H1 (cell line): ENCODE data around the gene TNIK. TPM values are rescaled to one million over a fixed set of nuclear protein-coding genes. Genes with fewer than 3 reads are reported as not detected.

Experiments used
- CTCF ChIA-PET: fragments of 300-600 bp; sonication (Branson Sonifier 250); formaldehyde crosslinking; loops from one replicate; lab custom pipeline; 2021; ENCODE audit not compliant: partially characterized antibody; lab: Charles Lee
- POLR2A ChIA-PET: fragments of 300-600 bp; sonication (Branson Sonifier 250); formaldehyde crosslinking; loops from one replicate; lab custom pipeline; 2021; ENCODE audit warnings: inconsistent platforms; ENCODE audit not compliant: partially characterized antibody; lab: Charles Lee
- DNase-seq, 2 experiments: peaks; one replicate each; pipeline versions ENCODE4 v3.0.0 to v3.0.0-alpha.2; 2010 to 2022; ENCODE audit warnings: low spot score in 2 of 2, low read depth in 1 of 2, mixed read lengths in 1 of 2
- FAIRE-seq: peaks from 2 replicates; lab custom pipeline; 2011; peaks lifted over from hg19 to GRCh38; lab: Jason Lieb, UNC
- H2AFZ ChIP-seq: 2 replicates; pipeline ENCODE4 v1.8.1; 2012; ENCODE audit warnings: low read length, inconsistent platforms
- H2AK5ac ChIP-seq: 2 replicates; pipeline ENCODE4 v1.6.1; 2013; ENCODE audit warnings: low read depth, low read length
- H2BK120ac ChIP-seq: replicated peaks from 2 replicates; pipeline ENCODE3; 2013; ENCODE audit warnings: low read depth, low read length, inconsistent platforms
- H2BK12ac ChIP-seq: 2 replicates; pipeline ENCODE4 v1.6.1; 2013; ENCODE audit warnings: low read depth, low read length
- H2BK15ac ChIP-seq: 2 replicates; pipeline ENCODE4 v1.6.1; 2013; ENCODE audit warnings: low read length
- H2BK20ac ChIP-seq: 2 replicates; pipeline ENCODE4 v1.6.1; 2013; ENCODE audit warnings: low read length
- H2BK5ac ChIP-seq: 2 replicates; pipeline ENCODE4 v1.6.1; 2013; ENCODE audit warnings: low read depth, low read length
- H3K14ac ChIP-seq: 2 replicates; pipeline ENCODE4 v1.6.1; 2013; ENCODE audit warnings: inconsistent platforms; ENCODE audit not compliant: insufficient read length
- H3K18ac ChIP-seq: 2 replicates; pipeline ENCODE4 v1.6.1; 2013; ENCODE audit warnings: low read length; ENCODE audit errors: extremely low read depth
- H3K23ac ChIP-seq: 2 replicates; pipeline ENCODE4 v1.6.1; 2013; ENCODE audit warnings: inconsistent platforms; ENCODE audit not compliant: insufficient read length
- H3K23me2 ChIP-seq: 2 replicates; pipeline ENCODE4 v1.6.1; 2013; ENCODE audit warnings: low read depth, low read length
- H3K27ac ChIP-seq: 2 replicates; pipeline ENCODE4 v1.6.1; 2011; ENCODE audit warnings: low read depth, low read length, inconsistent platforms
- H3K27me3 ChIP-seq, 4 experiments: replicated peaks in 1 of 4; 1 replicate in 1 of 4; 2 replicates in 3 of 4; pipeline versions ENCODE4 v1.6.1 to v1.8.1; 2011 to 2013; ENCODE audit warnings: low read length in 3 of 4, mild to moderate bottlenecking in 3 of 4, inconsistent platforms in 2 of 4, mixed read lengths in 2 of 4, moderate library complexity in 1 of 4; ENCODE audit not compliant: control insufficient read depth in 3 of 4, insufficient read depth in 3 of 4; ENCODE audit errors: extremely low read depth in 1 of 4
- H3K36me3 ChIP-seq, 4 experiments: 2 replicates each; pipeline versions ENCODE4 v1.6.1 to v1.8.1; 2011 to 2013; ENCODE audit warnings: mild to moderate bottlenecking in 4 of 4, low read length in 3 of 4, moderate library complexity in 2 of 4, control low read depth in 1 of 4, inconsistent platforms in 1 of 4; ENCODE audit not compliant: insufficient read depth in 4 of 4, control insufficient read depth in 2 of 4
- H3K4ac ChIP-seq: replicated peaks from 2 replicates; pipeline ENCODE3; 2013; ENCODE audit warnings: low read length, low read depth, mixed read lengths, inconsistent platforms; ENCODE audit not compliant: insufficient read length
- H3K4me1 ChIP-seq, 4 experiments: replicated peaks in 1 of 4; 1 replicate in 1 of 4; 2 replicates in 3 of 4; pipeline versions ENCODE4 v1.6.1 to v1.8.1; 2011 to 2013; ENCODE audit warnings: low read length in 3 of 4, inconsistent platforms in 2 of 4, mixed read lengths in 1 of 4; ENCODE audit not compliant: insufficient read depth in 4 of 4, control insufficient read depth in 3 of 4
- H3K4me2 ChIP-seq, 2 experiments: 2 replicates each; pipeline versions ENCODE4 v1.6.1 to v1.8.1; 2011 to 2013; ENCODE audit warnings: low read depth in 2 of 2, low read length in 2 of 2, control low read depth in 1 of 2, inconsistent platforms in 1 of 2, mild to moderate bottlenecking in 1 of 2; ENCODE audit not compliant: insufficient read depth in 1 of 2
- H3K4me3 ChIP-seq, 4 experiments: fragments of 200-600, 300-600 bp in 1 of 4; sonication (generic), shearing (Covaris generic), sonication (Bioruptor Twin) in 1 of 4; 2 replicates each; pipeline versions ENCODE4 v1.5.1 to v1.8.1; 2011 to 2016; ENCODE audit warnings: low read length in 4 of 4, low read depth in 3 of 4, control low read depth in 2 of 4, inconsistent platforms in 2 of 4, mild to moderate bottlenecking in 2 of 4, mixed read lengths in 1 of 4, moderate library complexity in 1 of 4; ENCODE audit not compliant: insufficient read depth in 2 of 4; ENCODE audit errors: extremely low read depth in 1 of 4
- H3K56ac ChIP-seq: replicated peaks from 2 replicates; pipeline ENCODE3; 2013; ENCODE audit warnings: low read depth, mild to moderate bottlenecking, mixed read lengths, low read length, inconsistent platforms; ENCODE audit not compliant: insufficient read length
- H3K79me1 ChIP-seq: 2 replicates; pipeline ENCODE4 v1.6.1; 2013; ENCODE audit warnings: low read depth, low read length, control low read depth
- H3K79me2 ChIP-seq, 2 experiments: 2 replicates each; pipeline versions ENCODE4 v1.6.1 to v1.8.1; 2012 to 2013; ENCODE audit warnings: low read length in 2 of 2, mild to moderate bottlenecking in 2 of 2, inconsistent platforms in 1 of 2; ENCODE audit not compliant: insufficient read depth in 2 of 2, control insufficient read depth in 1 of 2
- H3K9ac ChIP-seq, 4 experiments: replicated peaks in 1 of 4; 1 replicate in 1 of 4; 2 replicates in 3 of 4; pipeline versions ENCODE4 v1.6.1 to v1.8.1; 2011 to 2013; ENCODE audit warnings: low read depth in 3 of 4, low read length in 3 of 4, control low read depth in 2 of 4, mild to moderate bottlenecking in 2 of 4, moderate library complexity in 2 of 4, inconsistent platforms in 1 of 4; ENCODE audit errors: extremely low read depth in 1 of 4
- H3K9me3 ChIP-seq, 2 experiments: 2 replicates each; pipeline versions ENCODE4 v1.6.1 to v1.8.1; 2012 to 2013; ENCODE audit warnings: mild to moderate bottlenecking in 2 of 2, moderate library complexity in 2 of 2, control low read depth in 1 of 2, inconsistent platforms in 1 of 2, low read depth in 1 of 2, low read length in 1 of 2, mixed read lengths in 1 of 2; ENCODE audit not compliant: insufficient read depth in 2 of 2
- H4K20me1 ChIP-seq, 2 experiments: replicated peaks in 1 of 2; 2 replicates each; pipeline versions ENCODE3 to v1.8.1; 2011 to 2013; ENCODE audit warnings: inconsistent platforms in 2 of 2, low read length in 2 of 2, mild to moderate bottlenecking in 1 of 2; ENCODE audit not compliant: insufficient read depth in 2 of 2, control insufficient read depth in 1 of 2
- H4K5ac ChIP-seq: 2 replicates; pipeline ENCODE4 v1.6.1; 2013; ENCODE audit warnings: low read length, low read depth, mixed read lengths, inconsistent platforms; ENCODE audit not compliant: insufficient read length
- H4K8ac ChIP-seq: 2 replicates; pipeline ENCODE4 v1.8.0; 2013; ENCODE audit warnings: mild to moderate bottlenecking, moderate library complexity, low read length, inconsistent platforms; ENCODE audit not compliant: insufficient read depth; ENCODE audit errors: extremely low read depth
- H4K91ac ChIP-seq: replicated peaks from 2 replicates; pipeline ENCODE3; 2013; ENCODE audit warnings: low read length, mixed read lengths, inconsistent platforms; ENCODE audit not compliant: insufficient read length
- ATF3 ChIP-seq: IDR thresholded peaks from 2 replicates; pipeline ENCODE4 v1.6.1; 2011; ENCODE audit warnings: low read depth, mild to moderate bottlenecking, low read length; ENCODE audit not compliant: insufficient read depth
- CHD2 ChIP-seq: IDR thresholded peaks from 2 replicates; pipeline ENCODE4 v1.6.1; 2012; ENCODE audit warnings: low read length, improper control_type of control experiment
- EGR1 ChIP-seq: IDR thresholded peaks from 2 replicates; pipeline ENCODE4 v1.6.1; 2011; ENCODE audit warnings: low read depth, low read length, borderline replicate concordance
- GTF2F1 ChIP-seq: IDR thresholded peaks from 2 replicates; pipeline ENCODE4 v1.6.1; 2012; ENCODE audit warnings: low read depth, low read length, improper control_type of control experiment, borderline replicate concordance
- HDAC2 ChIP-seq, 2 experiments: fragments of 300-600 bp in 1 of 2; sonication (generic) in 1 of 2; IDR thresholded peaks; 2 replicates each; pipeline ENCODE4 v1.6.1; 2011 to 2012; ENCODE audit warnings: low read depth in 2 of 2, low read length in 2 of 2, mild to moderate bottlenecking in 2 of 2, moderate library complexity in 2 of 2, borderline replicate concordance in 1 of 2, inconsistent platforms in 1 of 2
- HDAC6 ChIP-seq: IDR thresholded peaks from one replicate; pipeline ENCODE4 v1.7.1; 2012; ENCODE audit warnings: low read depth, mild to moderate bottlenecking, inconsistent platforms, low read length, moderate library complexity
- POLR2A ChIP-seq, 2 experiments: IDR thresholded peaks; 1 replicate in 1 of 2; 2 replicates in 1 of 2; pipeline ENCODE4 v1.6.1; 2011; ENCODE audit warnings: low read depth in 2 of 2, low read length in 2 of 2, mild to moderate bottlenecking in 2 of 2; ENCODE audit errors: control extremely low read depth in 1 of 2
- RFX5 ChIP-seq: IDR thresholded peaks from 2 replicates; pipeline ENCODE4 v1.6.1; 2011; ENCODE audit warnings: low read depth, low read length, improper control_type of control experiment, borderline replicate concordance
- SIN3A ChIP-seq, 2 experiments: IDR thresholded peaks in 1 of 2; conservative IDR thresholded peaks in 1 of 2; 2 replicates each; pipeline ENCODE4 v1.6.1; 2011 to 2012; ENCODE audit warnings: low read length in 2 of 2, improper control_type of control experiment in 1 of 2, low read depth in 1 of 2, mild to moderate bottlenecking in 1 of 2
- SIRT6 ChIP-seq: IDR thresholded peaks from one replicate; pipeline ENCODE4 v1.7.1; 2012; ENCODE audit warnings: low read length, inconsistent platforms
- SUZ12 ChIP-seq: fragments of 200-600 bp; sonication (generic); IDR thresholded peaks from 2 replicates; pipeline ENCODE4 v1.6.1; 2012; ENCODE audit warnings: mild to moderate bottlenecking, inconsistent platforms, low read length, moderate library complexity, mixed read lengths
- TAF1 ChIP-seq: IDR thresholded peaks from 2 replicates; pipeline ENCODE4 v1.6.1; 2011; ENCODE audit warnings: mild to moderate bottlenecking, low read depth, low read length
- USF2 ChIP-seq: IDR thresholded peaks from 2 replicates; pipeline ENCODE4 v1.6.1; 2011; ENCODE audit warnings: low read length, improper control_type of control experiment
- WGBS, 2 experiments: shearing (Covaris generic) in 1 of 2; methylation state at CpG; one replicate each; pipeline versions ENCODE4 v1.1.6 to v1.1.7; 2013 to 2015; ENCODE audit warnings: low lambda C conversion rate in 2 of 2, mixed read lengths in 2 of 2, inconsistent platforms in 1 of 2, low coverage in 1 of 2, missing lambda C conversion rate in 1 of 2; ENCODE audit not compliant: insufficient replicate concordance in 2 of 2, insufficient coverage in 1 of 2, insufficient read length in 1 of 2; ENCODE audit errors: extremely low coverage in 1 of 2, missing lambda C conversion rate in 1 of 2; 5-methylcytosine and 5-hydroxymethylcytosine counted together
- polyA plus RNA-seq, 7 experiments: library from polyadenylated mRNA; depleted of rRNA in 3 of 7; stranded (reverse) in 5 of 7; unstranded in 2 of 7; fragments of >200 nt in 5 of 7; fragments of 200-250 nt in 2 of 7; gene quantifications; 1 replicate in 5 of 7; 2 replicates in 1 of 7; 4 replicates in 1 of 7; pipeline versions ENCODE4 v1.2.1 to v1.2.3, GENCODE V29; 2011 to 2013; ENCODE audit warnings: missing spikeins in 2 of 7, mixed read lengths in 2 of 7
- total RNA-seq: library from RNA; stranded (reverse); fragmentation: NEBNext Ultra II Directional; extraction: Animal tissue kit (Norgen Biotek cat#: 25700); gene quantifications from 2 replicates; pipeline ENCODE4 v1.2.1, GENCODE V29; 2021

TNIK gene
- total and polyA plus RNA-seq, 2 of the 8 experiments (the other 6 are each of a cell fraction or from before 2014, with no cell fraction given): 7.4 to 42.0 TPM

GRCh38 chr3:171301998-171302397 lies 158.2 kb downstream of the TNIK start:
- H3K4ac ChIP-seq: no peak overlapping the region
- no peak overlapping the region for H3K4me2 ChIP-seq
- no peaks in the 10 kb centered on the region for H3K9me3 ChIP-seq
- POLR2A ChIA-PET: no interaction called here
- H3K56ac ChIP-seq: no peak overlapping the region
- DNase-seq: no peak
- no peaks in the 10 kb centered on the region; a peak in 1 of 8 replicates for H3K36me3 ChIP-seq
- H4K91ac ChIP-seq: no peak overlapping the region
- H3K23ac ChIP-seq: no peak overlapping the region
- H2BK120ac ChIP-seq: no peak overlapping the region
- H4K8ac ChIP-seq: no peak overlapping the region
- no peak overlapping the region for H3K27ac ChIP-seq
- no peak overlapping the region for H2AK5ac ChIP-seq
- no peaks in the 10 kb centered on the region for H3K27me3 ChIP-seq
- H4K5ac ChIP-seq: no peak overlapping the region
- H3K14ac ChIP-seq: no peak overlapping the region
- no peaks in the 10 kb centered on the region for H3K23me2 ChIP-seq
- no peak overlapping the region for H2AFZ ChIP-seq
- 91% methylated on average over 1 of the region's 1 CpG; no CpG with 5 or more reads in 1 of the 2 experiments for WGBS, 2 experiments
- peaks cover 0 to 4% (median 0%) of the 10 kb centered on the region in 4 experiments; a peak in 2 of 7 replicates for H3K4me1 ChIP-seq
- no peak overlapping the region for H2BK20ac ChIP-seq
- H2BK12ac ChIP-seq: no peak overlapping the region
- no peak for FAIRE-seq
- no peak overlapping the region for H3K18ac ChIP-seq
- TF ChIP-seq HDAC2 (IDR thresholded peaks at IDR 0.05; ENCODE audit: borderline replicate concordance in 1 of 2, low read depth in 2 of 2, low read length in 2 of 2) (no peak), POLR2A (IDR thresholded peaks at IDR 0.05; ENCODE audit: control extremely low read depth in 1 of 2, low read depth in 2 of 2, low read length in 2 of 2) (no peak), HDAC6 (no peak), EGR1 (no peak), SUZ12 (no peak), SIN3A (conservative IDR thresholded peaks at IDR 0.05 in 1 of 2, IDR thresholded peaks at IDR 0.05 in 1 of 2; ENCODE audit: low read depth in 1 of 2, low read length in 2 of 2) (no peak), TAF1 (no peak), ATF3 (no peak), USF2 (no peak), SIRT6 (no peak), CHD2 (no peak), RFX5 (no peak), GTF2F1 (no peak)
- peaks cover 0 to 26% of the 10 kb centered on the region in 2 experiments; a peak in 2 of 4 replicates for H3K79me2 ChIP-seq
- H3K79me1 ChIP-seq: no peaks in the 10 kb centered on the region
- no peak overlapping the region for H2BK5ac ChIP-seq
- H3K4me3 ChIP-seq: no peak overlapping the region
- no peaks in the 10 kb centered on the region for H4K20me1 ChIP-seq
- CTCF ChIA-PET: no interaction called here
- H3K9ac ChIP-seq: no peak overlapping the region
- no peak overlapping the region for H2BK15ac ChIP-seq
